Effector CD4-positive, alpha-beta T cell (primary cell): ENCODE results near the gene ELK3.

ENCODE experiments used
- DNase-seq: peaks from one replicate; pipeline ENCODE4 v3.0.0-alpha.2; 2020

The ELK3 gene

DNA sequence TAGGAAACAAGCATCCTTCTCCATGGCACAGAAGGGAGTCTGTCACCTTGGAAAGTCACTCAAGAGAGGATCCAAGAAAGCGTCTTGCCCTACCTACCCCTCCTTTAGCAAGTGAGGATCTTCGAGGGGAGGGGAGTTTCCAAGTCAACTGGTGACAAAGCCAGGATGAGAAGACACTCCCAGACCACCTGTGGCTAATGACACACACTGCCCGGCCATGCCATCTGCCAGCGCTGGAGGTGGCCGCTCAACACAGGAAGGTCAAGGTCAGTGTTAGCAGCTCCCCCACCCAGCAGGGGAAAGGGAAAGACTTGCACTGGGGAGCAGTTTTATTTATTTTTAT is 41.3 kb downstream of the ELK3 start:
- DNase-seq: no peak

DNA sequence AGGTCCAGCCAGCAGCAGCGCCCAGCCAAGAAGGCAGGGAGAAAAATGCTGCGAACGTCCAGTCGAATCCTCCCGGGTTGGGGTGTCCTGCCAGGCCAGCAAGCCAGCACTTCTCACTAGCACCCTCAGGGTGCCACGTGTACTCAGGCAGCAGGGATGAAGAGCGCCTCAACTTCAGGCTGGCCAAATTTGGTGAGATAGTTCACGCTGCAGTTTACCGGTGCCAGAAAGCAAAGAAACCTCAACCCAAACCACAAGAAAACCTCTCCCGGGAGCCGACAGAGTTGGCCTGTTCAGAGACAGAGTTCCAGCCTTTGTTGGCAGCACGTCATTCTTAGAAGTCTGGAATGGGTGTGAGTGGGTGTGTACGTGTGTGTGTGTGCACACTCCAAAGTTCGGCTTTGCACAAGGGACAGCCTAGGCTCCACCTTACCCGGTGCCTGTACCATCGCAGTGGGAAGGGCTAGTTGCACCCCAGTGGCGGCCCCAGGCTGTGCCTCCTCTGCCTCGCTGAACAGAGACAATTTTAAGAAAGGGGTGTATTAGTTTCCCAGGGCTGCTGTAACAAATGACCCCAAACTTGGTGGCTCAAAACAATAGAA is 42.1 kb downstream of the ELK3 start:
- DNase-seq: peak; percentile 25

GRCh38 chr12:96237035-96237434 is 42.9 kb downstream of the ELK3 start:
- no peak for DNase-seq

DNA sequence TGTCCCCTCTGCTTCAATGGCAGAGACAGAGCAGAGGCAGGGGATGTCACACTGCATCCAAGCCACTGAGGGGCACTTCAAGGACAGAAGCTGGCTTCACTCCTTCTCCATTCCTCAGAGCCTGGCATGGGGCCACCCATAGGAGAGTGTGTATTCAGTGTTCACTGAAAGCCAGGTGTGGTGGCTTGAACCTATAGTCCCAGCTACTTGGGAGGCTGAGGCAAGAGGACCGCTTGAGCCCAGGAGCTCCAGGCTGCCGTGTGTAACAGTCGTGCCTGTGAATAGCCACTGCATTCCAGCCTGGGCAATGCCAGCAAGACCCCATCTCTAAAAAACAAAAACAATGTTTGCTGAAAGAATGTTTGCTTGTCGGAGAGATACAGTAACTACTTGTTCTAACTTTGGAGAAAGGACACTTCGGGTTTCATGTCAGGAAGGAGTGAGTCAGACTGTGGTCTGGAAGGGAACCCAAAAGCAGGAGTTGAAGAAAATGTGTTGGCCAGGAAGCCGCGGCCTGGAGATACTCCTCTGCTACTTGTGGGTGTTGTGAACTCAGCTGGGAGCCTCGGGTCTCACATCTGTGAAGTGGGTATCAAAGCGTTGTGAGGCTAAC is 43.4 kb downstream of the ELK3 start:
- DNase-seq: peak; percentile 41

DNA sequence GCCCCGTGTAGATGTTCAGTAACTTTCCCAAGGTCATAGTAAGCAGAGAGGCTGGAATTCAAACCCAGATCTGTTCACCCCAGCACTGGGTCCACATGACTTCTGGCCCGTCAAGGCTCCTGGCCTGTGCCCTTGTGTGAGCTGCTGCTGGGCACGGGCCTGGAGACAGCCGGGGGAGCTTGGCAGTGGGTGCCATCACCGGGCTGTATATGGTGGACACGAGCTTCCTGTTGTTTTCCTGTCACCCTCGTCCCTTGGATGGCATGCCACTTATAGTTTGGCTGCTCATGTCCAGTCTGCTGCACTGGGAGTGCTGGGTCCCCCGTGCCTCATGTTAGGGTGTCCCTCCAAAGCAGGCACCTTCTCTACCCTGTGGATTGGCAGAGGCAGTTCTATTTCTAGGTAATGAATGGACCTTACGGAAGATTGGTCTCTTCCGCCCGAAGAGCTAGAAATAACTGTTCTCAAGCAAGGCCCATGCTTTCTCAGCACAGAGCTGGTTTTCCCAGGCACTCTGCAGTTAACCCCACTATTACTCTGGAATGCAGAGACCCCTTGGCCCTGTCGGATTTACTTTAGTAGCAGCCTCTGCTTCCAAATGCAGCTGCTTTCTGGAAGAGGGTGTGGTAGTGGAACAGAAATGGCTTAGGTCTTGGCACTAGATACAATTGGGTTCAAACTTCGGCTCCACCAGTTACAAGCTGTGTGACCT is 44.3 kb downstream of the ELK3 start:
- DNase-seq: no peak

GRCh38 chr12:96239711-96240635 is 45.8 kb downstream of the ELK3 start:
- no peak for DNase-seq

DNA sequence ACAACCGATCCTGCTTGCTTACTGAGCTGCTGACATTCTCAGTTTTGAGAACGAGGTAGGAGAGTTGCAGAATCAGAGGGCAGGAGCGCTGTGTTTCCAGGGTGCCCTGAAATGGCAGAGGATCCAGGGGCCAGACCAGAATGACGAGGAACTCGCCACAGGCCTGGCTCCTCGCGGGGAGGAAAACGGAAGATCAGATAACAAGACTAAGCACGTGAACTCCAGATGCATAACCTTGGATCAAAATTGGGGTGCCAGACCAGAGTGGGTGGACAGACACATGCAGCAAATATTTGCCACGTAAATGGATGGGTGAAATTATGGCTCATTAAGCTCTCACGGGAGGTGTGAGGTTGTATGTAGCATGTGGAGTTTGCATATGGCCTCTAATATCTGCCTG is 46.5 kb downstream of the ELK3 start:
- DNase-seq: no peak

DNA sequence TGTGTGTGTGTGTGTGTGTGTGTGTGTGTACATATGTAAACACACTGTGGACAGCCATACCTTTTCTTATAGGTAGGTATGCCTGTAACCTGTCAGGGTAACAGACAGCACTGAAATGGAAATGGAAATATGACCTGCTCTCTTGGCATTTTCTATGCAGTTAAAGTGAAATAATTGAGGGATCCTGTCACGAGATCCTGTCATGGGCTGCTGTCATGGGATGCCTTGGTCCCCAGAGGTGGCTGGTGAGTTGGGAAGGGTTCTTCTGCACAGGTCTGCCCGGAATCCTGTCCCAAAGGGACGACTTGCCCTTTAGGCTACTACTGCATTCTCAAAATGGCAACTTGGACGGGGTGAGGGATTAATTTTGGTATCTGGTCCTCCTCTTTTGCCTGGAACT is 47.3 kb downstream of the ELK3 start:
- DNase-seq: no peak

DNA sequence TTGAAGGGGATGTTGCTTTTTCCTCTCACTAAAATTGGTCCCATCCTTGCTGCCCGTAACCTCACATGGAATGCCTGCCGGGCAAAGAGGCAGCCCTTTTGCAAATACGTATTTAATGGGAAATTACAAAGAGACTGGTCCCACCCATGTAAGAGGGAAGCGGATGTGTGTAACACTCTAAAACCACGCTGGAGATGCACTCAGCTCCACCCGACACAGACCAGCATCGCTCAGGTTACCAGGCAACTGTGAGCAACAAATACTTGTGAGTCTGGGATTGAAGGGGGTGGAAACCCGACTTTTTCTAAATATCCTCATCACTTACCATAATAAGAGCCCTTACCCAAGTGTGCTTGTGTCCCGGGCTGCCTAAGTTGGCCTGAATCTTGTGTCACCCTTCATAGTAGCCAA is 47.7 kb downstream of the ELK3 start:
- DNase-seq: peak; percentile 74

- no peak for DNase-seq
Observed at GRCh38 chr12:96242597-96242996, 48.4 kb downstream of the ELK3 start.

- no peak for DNase-seq
Observed at GRCh38 chr12:96244826-96245225, 50.7 kb downstream of the ELK3 start.

- no peak for DNase-seq
Observed at GRCh38 chr12:96246926-96247505, 52.8 kb downstream of the ELK3 start.

DNA sequence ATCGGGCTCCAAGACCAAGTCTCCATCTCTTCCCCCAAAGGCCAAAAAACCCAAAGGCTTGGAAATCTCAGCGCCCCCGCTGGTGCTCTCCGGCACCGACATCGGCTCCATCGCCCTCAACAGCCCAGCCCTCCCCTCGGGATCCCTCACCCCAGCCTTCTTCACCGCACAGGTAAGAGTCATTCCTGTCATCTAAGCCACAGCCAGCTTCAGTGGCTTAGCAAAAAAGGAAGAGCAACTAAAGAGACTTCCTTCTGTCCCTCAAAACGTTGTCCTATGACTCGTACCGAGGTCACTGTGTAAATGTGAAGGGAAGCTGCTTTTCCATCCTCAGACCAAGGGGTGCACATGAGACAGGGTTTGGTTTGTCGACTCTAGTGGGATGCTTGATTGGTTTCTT is 53.4 kb downstream of the ELK3 start:
- no peak for DNase-seq

- no peak for DNase-seq
Observed at GRCh38 chr12:96248136-96248931, 54.2 kb downstream of the ELK3 start.

DNA sequence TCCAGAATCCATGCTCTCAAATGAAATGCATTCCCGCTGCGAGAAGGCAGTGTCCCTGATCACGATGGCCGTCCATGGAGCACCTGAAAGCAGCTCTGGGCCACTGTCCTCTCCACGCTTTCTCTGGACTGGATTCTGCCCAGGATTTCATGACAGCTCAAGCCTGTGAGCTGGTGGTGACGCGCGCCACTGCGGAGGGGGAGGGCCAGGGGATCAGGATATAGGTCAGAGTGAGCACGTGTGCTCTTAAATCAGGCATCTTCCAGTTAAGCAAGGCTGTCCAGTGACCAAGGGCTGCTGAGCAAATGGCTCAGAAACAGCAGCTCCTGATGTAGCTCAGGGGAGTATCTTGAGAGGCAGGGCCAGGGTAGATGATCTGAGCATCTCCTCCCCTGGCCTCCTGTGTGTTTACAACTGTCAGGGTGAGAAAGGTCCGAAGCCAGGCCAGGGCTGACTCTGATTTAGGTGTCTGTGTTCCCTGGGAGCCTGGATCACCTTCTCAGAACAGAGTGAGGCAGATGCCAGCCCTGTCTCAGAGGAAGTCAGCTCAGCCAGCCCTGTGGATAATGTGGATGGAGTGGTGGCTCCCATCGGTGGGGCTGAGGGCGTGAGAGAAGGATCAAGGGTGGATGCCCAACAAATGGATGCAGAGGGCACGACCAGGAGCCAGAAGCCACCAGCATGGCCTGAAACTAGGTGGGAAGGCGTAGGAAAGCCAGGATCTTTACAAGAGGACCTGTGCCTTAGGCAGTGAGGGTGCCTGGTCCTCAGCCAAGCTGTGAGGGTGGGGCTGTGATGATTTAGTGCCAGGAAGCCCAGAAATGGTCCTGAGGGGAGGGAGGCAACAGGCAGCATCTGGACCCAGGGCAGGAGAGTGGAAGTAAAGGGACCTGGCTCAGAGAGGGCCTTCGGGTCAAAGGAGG is 55.3 kb downstream of the ELK3 start:
- DNase-seq: no peak

GRCh38 chr12:96250119-96250685 is 56.0 kb downstream of the ELK3 start:
- no peak for DNase-seq

GRCh38 chr12:96255077-96255476 is 60.9 kb downstream of the ELK3 start:
- DNase-seq: no peak

DNA sequence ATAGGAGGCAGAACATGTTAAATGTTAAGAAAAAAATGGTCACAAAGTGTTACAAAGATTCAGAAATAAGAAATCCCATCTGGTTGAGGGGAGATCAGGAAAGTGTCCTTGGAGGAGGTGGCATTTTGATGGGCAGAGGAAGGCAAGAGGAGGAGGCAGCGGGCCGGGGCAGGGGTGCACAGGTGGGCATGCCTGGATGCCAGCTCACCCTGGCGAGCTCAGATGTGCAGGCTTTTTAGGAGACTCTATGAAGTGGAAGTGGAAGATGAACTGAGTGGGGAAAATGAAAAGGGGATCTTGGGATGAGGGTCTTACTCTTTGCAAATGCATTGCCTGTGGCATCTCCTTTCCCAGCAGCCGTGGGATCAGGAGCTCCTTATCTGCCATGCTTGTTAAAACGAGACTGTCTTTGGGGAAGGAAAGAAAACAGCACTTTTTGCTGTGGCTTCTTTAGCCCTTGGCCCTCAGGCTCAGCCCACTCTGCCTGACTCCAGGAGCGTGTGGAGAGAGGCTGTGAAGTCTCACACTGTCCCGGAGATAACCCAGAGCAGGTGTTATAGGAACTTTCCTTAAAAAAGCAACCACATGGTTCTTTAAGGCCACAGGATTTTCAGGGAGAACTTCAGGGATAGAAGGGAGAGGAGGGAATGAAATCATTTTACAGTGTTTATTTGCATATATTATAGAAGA is 62.6 kb downstream of the ELK3 start:
- DNase-seq: no peak

DNA sequence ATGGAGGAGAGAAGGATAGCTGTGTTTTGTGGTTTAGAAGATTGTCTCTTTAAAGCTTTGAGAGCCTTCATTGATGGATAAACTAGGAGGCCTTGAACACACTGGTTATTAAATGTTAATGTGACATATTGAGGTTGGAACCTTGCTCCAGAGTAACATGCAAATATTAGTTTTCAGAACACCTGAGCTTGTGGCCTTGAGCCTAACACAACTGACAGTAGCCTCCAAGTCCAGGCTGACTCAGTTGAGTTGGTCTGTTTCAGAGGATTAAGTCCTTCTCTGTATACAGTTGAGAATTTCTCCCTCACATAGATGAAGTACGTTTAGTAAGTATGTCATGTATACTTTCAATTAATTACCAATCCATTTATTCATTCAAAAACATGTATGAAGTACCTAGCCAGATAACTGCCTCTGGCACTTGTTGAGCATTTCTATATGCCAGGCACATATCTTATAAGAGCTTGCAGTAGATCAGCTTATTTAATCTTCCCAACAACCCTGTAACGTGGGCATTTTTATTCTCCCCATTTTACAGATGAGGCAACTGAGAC is 63.5 kb downstream of the ELK3 start:
- no peak for DNase-seq
